C1 segment of cervical spinal cord (tissue), 14 donors: Measurements from ENCODE around the gene GATM.
"Not testable (repeated sequence)": the region's sequence is repeated elsewhere in the genome, so short reads cannot be mapped to it uniquely, and the experiment has no call there.

ENCODE experiments used
- DNase-seq, 14 donors: peaks; one replicate each; lab custom pipeline; 2025; lab: John Stamatoyannopoulos, UW

Gene GATM

GRCh38 chr15:45389351-45389750 is 11.0 kb upstream of the GATM start:
- no peak for DNase-seq

- DNase-seq = no peak
These were observed 9.2 kb upstream of the GATM start for GRCh38 chr15:45387380-45388007.

GRCh38 chr15:45386974-45387373 is 8.6 kb upstream of the GATM start:
- DNase-seq = no peak

GRCh38 chr15:45386420-45386819 is 8.1 kb upstream of the GATM start:
- peak in 4 of 14 donors; percentile 16 to 97 (median 40) for DNase-seq

DNA sequence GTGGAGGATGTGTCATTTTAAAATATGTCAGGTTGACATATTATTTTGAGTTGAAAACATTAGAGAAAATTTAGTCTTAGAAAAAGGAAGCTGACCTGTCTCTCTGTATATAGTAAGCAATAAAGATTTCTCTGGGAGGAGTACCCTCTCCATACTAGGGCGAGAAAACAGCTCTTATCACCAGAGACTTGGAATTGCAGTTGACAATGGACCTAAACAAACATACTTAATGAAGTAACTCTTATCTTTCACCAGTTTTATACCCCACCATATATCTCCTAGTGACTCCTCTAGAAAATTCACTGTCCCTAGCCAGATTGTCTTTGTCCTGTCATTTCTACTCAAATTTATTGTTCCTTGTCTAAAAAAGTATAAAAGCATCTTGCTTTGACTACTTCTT is 7.2 kb upstream of the GATM start:
- DNase-seq = no peak

- DNase-seq = no peak
These were observed 6.4 kb upstream of the GATM start for GRCh38 chr15:45384700-45385099.

DNA sequence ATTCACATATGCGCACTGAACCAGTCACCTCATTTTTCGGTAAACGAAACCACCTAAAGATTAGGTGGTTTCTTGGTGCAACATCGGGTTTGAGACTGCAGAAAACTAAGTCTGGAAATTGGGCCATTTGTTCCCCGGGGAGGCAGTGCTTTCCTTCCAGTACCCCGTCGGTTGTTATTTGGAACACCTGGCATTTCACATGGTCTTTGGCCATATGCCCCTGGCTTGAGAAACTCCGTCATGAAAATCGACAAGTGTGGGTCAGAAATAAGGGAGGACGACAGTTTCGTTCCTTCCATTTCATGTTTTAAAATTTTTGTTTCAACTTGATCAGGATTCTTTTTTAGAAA is 544 bp upstream of the GATM start:
- peak in 4 of 14 donors; percentile 50 to 92 (median 59) for DNase-seq

- peak in 10 of 14 donors; percentile 53 to 84 (median 68) for DNase-seq
These were observed 665 bp downstream of the GATM start for GRCh38 chr15:45377609-45378148.

DNA sequence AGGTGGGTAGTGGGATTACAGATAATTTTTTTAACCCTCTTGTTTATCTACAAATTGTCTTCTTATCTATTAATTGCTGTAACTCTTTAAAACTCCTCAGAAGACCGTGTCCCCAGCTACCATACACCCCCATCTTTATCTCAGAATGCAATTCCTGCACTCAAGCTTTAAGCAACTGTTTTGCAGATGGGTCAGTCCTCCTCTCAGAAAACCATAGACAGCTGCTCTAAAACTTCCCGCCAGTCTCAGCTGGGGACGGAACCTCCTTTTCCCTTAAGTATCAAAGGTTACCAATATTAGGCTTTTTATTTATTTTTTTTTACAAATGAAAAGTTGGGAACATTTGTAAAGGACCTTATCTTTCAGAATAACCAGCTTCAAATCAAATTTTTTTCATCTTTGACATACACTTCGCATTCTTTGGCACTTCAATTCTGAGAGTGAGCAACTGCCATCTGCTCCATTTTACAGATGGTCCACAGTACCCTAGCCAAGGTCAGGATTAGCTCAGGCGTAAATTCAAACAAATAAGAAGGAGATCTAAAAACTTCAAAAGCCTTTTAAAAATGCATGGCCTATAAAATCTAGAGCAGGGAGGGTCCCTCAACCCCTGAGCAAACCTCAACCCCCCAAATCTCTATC is 1.3 kb downstream of the GATM start:
- peak in 1 of 14 donors; percentile 84 for DNase-seq

- peak in 10 of 14 donors; percentile 16 to 72 (median 34) for DNase-seq
These were observed 1.9 kb downstream of the GATM start for GRCh38 chr15:45376300-45376928.

DNA sequence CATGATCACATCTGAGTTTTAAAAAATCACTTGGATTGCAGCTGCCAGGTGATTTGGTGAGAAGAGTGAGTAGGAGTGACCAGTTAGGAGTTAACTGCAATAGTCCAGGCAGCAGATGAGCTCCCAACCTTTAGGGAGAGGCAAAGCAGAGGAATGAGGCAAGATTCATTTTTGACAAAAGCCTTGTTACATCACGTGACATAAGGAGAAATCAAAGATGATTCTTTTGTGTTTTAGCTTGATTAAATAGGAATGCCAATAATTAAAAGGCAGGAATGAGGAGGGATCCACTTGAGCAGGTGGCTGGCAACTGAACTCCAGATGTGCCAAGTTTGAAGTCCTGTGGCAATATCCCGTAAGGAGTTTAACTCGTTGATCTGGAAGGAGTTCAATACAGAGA is 2.5 kb downstream of the GATM start:
- DNase-seq = peak in 1 of 14 donors; percentile 30

DNA sequence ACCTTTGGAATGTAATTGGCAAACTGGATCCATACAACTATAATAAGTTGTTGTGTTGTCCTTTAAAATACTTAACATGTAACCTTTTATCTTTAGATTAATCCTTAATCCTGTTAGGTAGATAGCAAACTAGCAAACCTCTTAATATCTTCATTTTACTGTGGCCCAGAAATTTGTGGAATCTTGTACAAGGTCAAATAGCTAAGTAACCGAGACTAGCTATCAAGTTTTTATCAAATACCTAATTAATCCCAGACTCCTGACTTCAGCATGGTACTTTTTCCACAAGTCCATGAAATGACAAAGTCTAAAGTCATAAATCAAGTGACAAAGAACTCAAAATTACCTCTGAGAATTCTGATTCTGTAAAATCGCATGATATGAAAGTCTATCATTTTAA is 4.4 kb downstream of the GATM start:
- DNase-seq = no peak

- DNase-seq = peak in 9 of 14 donors; percentile 14 to 44 (median 32)
These were observed 6.0 kb downstream of the GATM start for GRCh38 chr15:45372041-45372995.

GRCh38 chr15:45371546-45371945 is 6.8 kb downstream of the GATM start:
- DNase-seq = no peak

DNA sequence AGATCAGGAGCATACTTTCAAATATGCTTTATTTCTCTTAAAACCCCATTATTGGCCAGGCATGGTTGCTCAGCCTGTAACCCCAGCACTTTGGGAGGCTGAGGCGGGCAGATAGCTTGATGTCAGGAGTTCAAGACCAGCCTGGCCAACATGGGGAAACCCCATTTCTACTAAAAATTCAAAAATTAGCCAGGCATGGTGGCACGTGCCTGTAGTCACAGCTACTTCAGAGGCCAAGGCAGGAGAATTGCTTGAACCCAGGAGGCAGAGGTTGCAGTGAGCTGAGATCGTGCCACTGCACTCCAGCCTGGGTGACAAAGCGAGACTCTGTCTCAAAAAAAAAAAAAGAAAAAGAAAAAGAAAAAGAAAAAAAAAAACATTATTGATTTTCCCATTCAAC is 8.3 kb downstream of the GATM start:
- DNase-seq = not testable (repeated sequence)

DNA sequence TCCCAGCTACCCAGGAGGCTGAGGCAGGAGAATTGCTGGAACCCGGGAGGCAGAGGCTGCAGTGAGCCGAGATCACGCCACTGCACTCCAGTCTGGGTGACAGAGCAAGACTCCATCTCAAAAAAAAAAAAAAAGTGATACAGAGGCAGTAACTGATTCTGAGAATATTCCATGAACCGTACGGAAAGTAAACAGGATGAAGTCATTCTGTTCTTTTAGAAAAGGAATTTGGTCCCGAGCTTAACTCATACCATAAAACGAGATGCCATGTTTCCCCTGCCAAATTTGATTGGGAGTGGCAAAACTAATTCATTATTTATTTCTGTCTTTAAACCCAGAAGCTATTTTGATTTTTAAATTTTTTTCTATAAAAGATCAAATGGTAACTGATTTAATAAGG is 11.1 kb downstream of the GATM start:
- not testable (repeated sequence) for DNase-seq

DNA sequence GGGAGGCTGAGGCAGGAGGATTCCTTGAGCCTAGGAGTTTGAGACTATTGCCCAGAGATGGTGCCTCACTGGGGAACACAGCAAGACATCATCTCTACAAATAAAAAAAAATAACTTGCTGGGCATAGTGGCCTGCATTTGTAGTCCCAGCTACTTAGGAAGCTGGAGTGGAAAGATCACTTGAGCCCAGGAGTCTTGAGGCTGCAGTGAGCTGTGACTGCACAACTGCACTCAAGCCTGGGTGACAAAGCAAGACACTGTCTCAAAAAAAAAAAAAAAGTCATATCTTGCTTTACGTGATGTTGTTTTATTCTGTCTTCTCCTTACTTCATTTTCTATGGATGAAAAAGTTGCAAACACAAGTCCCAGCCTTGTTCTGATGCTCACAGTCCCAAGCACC is 14.1 kb downstream of the GATM start:
- no peak for DNase-seq

DNA sequence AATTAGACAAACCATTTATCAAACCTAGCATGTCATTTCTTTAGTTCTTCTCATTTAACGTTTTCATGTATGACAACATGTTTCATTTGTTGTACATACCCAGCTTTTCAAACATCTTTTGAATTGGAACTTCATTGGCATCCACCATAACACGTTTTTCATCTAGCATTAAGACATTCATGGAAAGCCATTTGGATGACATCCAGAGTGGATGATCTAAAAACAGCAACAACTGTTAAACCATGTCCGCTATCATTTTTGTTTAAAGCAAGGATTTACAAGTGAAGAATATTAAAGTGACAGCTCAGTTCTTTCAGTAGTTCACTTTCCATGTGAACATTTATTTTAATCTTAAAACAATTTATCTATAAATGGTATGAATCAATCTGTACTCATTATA is 14.5 kb downstream of the GATM start:
- DNase-seq = no peak

- DNase-seq = no peak
These were observed 15.0 kb downstream of the GATM start for GRCh38 chr15:45363334-45363733.

GRCh38 chr15:45362419-45362818 is 15.9 kb downstream of the GATM start:
- DNase-seq = no peak

DNA sequence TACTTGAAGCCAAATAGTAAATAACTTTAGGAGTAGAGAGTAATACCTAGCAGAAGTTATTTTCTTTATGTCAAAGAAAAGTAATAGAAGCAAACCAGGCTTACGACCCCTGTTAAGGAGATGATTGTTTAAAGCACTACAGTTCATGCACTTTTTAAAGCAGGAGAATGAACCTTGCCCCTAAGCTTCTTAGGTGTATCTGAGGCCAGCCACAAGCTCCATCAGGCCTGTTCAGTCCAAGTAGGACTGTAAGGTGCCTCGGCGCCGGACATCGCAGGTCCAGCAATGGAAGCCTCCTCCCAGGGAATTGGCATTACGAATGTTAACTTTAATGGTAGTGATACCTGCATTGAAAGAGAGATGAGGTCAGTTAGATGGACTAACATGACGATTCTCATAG is 16.5 kb downstream of the GATM start:
- no peak for DNase-seq

DNA sequence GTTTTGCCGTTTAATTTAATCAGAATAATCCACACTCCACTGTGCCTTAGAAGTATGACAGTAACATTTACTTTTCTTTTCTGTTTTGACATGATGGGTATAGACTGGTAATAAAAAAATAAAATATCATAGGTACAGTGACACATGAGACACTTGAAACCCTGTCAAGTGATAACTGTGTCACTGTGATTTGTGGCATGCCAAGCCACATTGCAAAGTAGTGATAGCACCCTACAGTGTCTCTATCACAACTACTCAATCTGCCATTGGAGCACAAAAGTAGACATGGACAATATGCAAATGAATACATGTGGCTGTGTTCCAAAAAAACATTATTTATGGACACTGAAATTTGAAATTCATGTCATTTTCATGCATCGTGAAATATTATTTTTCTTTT is 22.5 kb downstream of the GATM start:
- no peak for DNase-seq
